Measurements from ENCODE around the gene FAM98C.

GRCh38 chr19:38381138-38381537 is 21.8 kb upstream of the FAM98C start:
- TF ChIP-seq, protein P1, sequence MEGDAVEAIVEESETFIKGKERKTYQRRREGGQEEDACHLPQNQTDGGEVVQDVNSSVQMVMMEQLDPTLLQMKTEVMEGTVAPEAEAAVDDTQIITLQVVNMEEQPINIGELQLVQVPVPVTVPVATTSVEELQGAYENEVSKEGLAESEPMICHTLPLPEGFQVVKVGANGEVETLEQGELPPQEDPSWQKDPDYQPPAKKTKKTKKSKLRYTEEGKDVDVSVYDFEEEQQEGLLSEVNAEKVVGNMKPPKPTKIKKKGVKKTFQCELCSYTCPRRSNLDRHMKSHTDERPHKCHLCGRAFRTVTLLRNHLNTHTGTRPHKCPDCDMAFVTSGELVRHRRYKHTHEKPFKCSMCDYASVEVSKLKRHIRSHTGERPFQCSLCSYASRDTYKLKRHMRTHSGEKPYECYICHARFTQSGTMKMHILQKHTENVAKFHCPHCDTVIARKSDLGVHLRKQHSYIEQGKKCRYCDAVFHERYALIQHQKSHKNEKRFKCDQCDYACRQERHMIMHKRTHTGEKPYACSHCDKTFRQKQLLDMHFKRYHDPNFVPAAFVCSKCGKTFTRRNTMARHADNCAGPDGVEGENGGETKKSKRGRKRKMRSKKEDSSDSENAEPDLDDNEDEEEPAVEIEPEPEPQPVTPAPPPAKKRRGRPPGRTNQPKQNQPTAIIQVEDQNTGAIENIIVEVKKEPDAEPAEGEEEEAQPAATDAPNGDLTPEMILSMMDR (conservative IDR thresholded peaks at IDR 0.05), result no peak
- no peak for TF ChIP-seq ZFX (IDR thresholded peaks at IDR 0.05)
